Ishikawa (cell line): ENCODE results near the gene CTNND2.

ENCODE experiments used
- CEBPB ChIP-seq: IDR thresholded peaks from 2 replicates; pipeline ENCODE4 v1.6.1; 2012
- CREB1 ChIP-seq: IDR thresholded peaks from 2 replicates; pipeline ENCODE4 v1.6.1; 2012; ENCODE audit warnings: low read depth
- EGR1 ChIP-seq: IDR thresholded peaks from 2 replicates; pipeline ENCODE4 v1.6.1; 2012
- EP300 ChIP-seq: IDR thresholded peaks from 2 replicates; pipeline ENCODE4 v1.6.1; 2012; ENCODE audit warnings: borderline replicate concordance
- FOXM1 ChIP-seq: IDR thresholded peaks from 2 replicates; pipeline ENCODE4 v1.6.1; 2012; ENCODE audit warnings: low read depth, borderline replicate concordance
- NFIC ChIP-seq: IDR thresholded peaks from 2 replicates; pipeline ENCODE4 v1.6.1; 2012
- RAD21 ChIP-seq: IDR thresholded peaks from 2 replicates; pipeline ENCODE4 v1.6.1; 2012; ENCODE audit warnings: low read depth
- TAF1 ChIP-seq: IDR thresholded peaks from 2 replicates; pipeline ENCODE4 v1.6.1; 2012; ENCODE audit warnings: low read depth, mild to moderate bottlenecking
- TEAD4 ChIP-seq: IDR thresholded peaks from 2 replicates; pipeline ENCODE4 v1.6.1; 2012
- YY1 ChIP-seq: IDR thresholded peaks from 2 replicates; pipeline ENCODE4 v1.6.1; 2012; ENCODE audit warnings: low read depth
- ZBTB7A ChIP-seq: IDR thresholded peaks from 2 replicates; pipeline ENCODE4 v1.6.1; 2012; ENCODE audit warnings: low read depth
- TF ChIP-seq, protein P1 (sequence below): IDR thresholded peaks from 2 replicates; pipeline ENCODE4 v1.6.1; 2012; ENCODE audit warnings: low read depth, mild to moderate bottlenecking
- TF ChIP-seq, protein P2 (sequence below): IDR thresholded peaks from 2 replicates; pipeline ENCODE4 v1.6.1; 2012
- TF ChIP-seq, protein P3 (sequence below): IDR thresholded peaks from 2 replicates; pipeline ENCODE4 v1.6.1; 2012

DNA sequence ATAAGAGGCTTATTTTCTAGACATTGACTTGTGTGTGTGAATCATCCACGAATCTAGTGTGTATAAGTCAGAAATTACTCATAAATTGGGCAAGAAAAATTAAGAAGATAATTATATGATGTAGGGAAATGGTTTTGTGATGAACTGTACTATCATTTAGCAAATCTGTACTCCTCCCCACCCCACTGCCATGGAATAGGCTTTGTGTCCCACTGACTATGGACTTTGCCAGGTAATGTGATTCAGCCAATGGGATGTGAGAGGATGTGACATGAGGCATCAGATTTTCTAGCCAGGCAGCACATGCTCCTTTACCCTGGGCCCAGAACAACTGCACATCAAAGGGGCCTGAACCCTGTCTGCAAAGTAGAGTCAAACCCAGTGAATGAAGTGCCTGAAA, 406.6 kb downstream of the CTNND2 start:
- TF ChIP-seq, protein P1, sequence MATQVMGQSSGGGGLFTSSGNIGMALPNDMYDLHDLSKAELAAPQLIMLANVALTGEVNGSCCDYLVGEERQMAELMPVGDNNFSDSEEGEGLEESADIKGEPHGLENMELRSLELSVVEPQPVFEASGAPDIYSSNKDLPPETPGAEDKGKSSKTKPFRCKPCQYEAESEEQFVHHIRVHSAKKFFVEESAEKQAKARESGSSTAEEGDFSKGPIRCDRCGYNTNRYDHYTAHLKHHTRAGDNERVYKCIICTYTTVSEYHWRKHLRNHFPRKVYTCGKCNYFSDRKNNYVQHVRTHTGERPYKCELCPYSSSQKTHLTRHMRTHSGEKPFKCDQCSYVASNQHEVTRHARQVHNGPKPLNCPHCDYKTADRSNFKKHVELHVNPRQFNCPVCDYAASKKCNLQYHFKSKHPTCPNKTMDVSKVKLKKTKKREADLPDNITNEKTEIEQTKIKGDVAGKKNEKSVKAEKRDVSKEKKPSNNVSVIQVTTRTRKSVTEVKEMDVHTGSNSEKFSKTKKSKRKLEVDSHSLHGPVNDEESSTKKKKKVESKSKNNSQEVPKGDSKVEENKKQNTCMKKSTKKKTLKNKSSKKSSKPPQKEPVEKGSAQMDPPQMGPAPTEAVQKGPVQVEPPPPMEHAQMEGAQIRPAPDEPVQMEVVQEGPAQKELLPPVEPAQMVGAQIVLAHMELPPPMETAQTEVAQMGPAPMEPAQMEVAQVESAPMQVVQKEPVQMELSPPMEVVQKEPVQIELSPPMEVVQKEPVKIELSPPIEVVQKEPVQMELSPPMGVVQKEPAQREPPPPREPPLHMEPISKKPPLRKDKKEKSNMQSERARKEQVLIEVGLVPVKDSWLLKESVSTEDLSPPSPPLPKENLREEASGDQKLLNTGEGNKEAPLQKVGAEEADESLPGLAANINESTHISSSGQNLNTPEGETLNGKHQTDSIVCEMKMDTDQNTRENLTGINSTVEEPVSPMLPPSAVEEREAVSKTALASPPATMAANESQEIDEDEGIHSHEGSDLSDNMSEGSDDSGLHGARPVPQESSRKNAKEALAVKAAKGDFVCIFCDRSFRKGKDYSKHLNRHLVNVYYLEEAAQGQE, result no peak
- TF ChIP-seq TAF1 (no peak), YY1 (no peak), EP300 (no peak), CEBPB (no peak), RAD21 (no peak), NFIC (no peak), TEAD4 (no peak), CREB1 (no peak), EGR1 (no peak), ZBTB7A (no peak), FOXM1 (no peak)
- TF ChIP-seq, protein P2, sequence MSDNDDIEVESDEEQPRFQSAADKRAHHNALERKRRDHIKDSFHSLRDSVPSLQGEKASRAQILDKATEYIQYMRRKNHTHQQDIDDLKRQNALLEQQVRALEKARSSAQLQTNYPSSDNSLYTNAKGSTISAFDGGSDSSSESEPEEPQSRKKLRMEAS, result no peak
- TF ChIP-seq, protein P3, sequence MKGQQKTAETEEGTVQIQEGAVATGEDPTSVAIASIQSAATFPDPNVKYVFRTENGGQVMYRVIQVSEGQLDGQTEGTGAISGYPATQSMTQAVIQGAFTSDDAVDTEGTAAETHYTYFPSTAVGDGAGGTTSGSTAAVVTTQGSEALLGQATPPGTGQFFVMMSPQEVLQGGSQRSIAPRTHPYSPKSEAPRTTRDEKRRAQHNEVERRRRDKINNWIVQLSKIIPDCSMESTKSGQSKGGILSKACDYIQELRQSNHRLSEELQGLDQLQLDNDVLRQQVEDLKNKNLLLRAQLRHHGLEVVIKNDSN, result no peak
